ENCODE measurements around the gene CEP295NL. TPM values are rescaled to one million over a fixed set of nuclear protein-coding genes. Genes with fewer than 3 reads are reported as not detected.

The CEP295NL gene
- total and polyA plus RNA-seq, 3 experiments from 2014 or later, result not detected

- POLR2A ChIA-PET, result no interaction called here
- CTCF ChIA-PET, result no interaction called here
Observed at GRCh38 chr17:78934681-78935418, 31.8 kb upstream of the CEP295NL start.

DNA sequence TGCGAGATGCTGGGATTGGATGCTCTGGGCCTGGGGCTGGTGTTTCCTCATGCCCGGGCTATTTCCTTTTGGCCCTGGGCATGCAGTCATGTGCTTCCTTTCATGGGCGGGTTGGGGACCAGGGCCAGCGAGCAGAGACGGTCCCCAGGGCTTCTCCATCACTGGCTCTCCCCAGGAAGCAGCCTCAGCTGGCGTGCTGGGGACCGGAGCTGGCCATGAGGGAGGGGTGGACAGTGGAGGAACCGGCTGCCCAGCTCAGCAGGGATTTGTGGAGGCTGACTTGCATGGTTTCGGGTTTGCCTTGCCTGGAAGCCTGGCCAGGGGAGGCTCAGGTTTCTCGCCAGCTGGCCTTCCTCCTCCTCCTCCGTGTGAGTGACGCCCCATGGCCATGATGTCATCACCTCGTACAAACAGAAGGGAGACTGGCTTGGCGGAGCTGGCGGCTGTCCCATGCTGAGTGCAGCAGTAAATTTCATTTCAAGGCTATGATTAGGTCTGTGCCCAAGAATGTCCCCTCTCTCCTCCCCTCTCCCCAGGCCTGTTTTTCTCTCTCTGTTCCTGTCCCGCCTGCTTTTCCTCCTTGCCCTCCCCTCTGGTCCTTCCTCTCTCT lies 31.1 kb upstream of the CEP295NL start:
- DNase-seq, result no peak
- no peak overlapping the region for H3K4me3 ChIP-seq (ENCODE audit: low read length)
- ChIA-PET CTCF (interaction anchor here (1.5 kb wide), 1 partner anchor 68 kb away, joined by 7 read pairs; no protein-coding TSS in a partner anchor), POLR2A (no interaction called here)
- Mint-ChIP-seq H3K27ac (peak overlapping the region in 2 of 8 donors; percentile 12 to 81), H3K36me3 (no peaks in the 10 kb centered on the region), H3K27me3 (peaks cover 6 to 9% of the 10 kb centered on the region in 2 donors), H3K9me3 (no peaks in the 10 kb centered on the region), H3K4me1 (peaks cover 5 to 14% (median 10%) of the 10 kb centered on the region in 3 donors), H3K4me3 (no peak overlapping the region)
- H3K4me1 ChIP-seq (ENCODE audit: insufficient read depth, low read length), result peaks cover 4% of the 10 kb centered on the region
- H3K36me3 ChIP-seq (ENCODE audit: insufficient read depth, low read length), result no peaks in the 10 kb centered on the region
- H3K27me3 ChIP-seq (ENCODE audit: insufficient read depth, low read length, poor library complexity, severe bottlenecking), result no peaks in the 10 kb centered on the region
- H3K27ac ChIP-seq (ENCODE audit: low read depth, low read length), result no peak overlapping the region
- no peaks in the 10 kb centered on the region for H3K9me3 ChIP-seq (ENCODE audit: low read length)

More at GRCh38 chr17:78934681-78935418, 31.8 kb upstream of the CEP295NL start:
- H3K27ac ChIP-seq (ENCODE audit: low read depth, low read length), result no peak overlapping the region
- no peak overlapping the region for H3K4me3 ChIP-seq (ENCODE audit: low read length)
- no peaks in the 10 kb centered on the region for H3K9me3 Mint-ChIP-seq
- no peak for DNase-seq
- no peak overlapping the region for H3K27ac Mint-ChIP-seq
- peaks cover 5 to 14% (median 10%) of the 10 kb centered on the region in 3 donors for H3K4me1 Mint-ChIP-seq
- H3K9me3 ChIP-seq (ENCODE audit: low read length), result no peaks in the 10 kb centered on the region
- peaks cover 4% of the 10 kb centered on the region for H3K4me1 ChIP-seq (ENCODE audit: insufficient read depth, low read length)
- no peak overlapping the region for H3K4me3 Mint-ChIP-seq
- peaks cover 3 to 11% of the 10 kb centered on the region in 2 donors for H3K27me3 Mint-ChIP-seq
- no peaks in the 10 kb centered on the region for H3K27me3 ChIP-seq (ENCODE audit: insufficient read depth, low read length, poor library complexity, severe bottlenecking)
- no peaks in the 10 kb centered on the region for H3K36me3 ChIP-seq (ENCODE audit: insufficient read depth, low read length)
- no peaks in the 10 kb centered on the region for H3K36me3 Mint-ChIP-seq

DNA sequence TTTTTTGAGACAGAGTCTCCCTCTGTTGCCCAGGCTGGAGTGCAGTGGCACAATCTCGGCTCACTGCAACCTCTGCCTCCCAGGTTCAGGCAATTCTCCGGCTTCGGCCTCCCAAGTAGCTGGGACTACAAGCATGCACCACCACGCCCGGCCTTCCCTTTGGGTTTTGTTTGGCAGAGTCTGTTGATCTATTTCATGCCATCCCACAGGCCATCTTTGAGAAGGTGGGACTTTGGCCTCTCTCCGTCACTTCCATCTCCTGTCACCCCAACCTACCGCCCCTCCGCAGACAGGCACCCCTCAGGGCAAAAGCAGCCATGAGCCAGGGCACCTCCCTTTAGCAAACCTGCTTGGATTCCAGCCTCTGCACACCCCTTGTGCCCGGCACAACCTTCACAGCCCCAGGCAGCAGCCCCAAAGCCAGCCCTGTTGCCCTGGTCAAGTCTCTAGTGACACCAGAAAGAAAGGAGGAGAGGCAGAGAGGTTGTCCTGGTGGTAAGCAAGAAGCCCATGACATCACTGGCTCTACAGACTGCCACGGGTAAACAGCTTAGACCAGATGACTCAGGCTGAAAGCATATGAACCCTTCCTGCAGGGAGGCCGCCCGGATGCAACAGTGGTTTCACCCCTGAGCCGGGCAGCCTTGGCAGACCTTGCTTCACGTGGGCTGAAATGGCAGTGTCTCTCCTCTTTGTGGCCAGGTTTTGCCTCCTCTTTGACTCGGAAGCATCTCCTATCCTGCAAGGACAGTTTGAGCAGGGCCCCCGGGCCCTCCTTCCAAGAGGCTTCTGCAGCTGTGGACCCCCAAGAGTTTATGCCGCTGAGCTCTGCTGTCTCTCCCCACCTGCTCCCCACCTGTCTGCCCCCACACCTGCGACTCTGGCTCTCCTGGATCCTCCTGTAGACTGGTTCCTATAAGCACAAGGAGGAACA lies 30.3 kb upstream of the CEP295NL start:
- Histone ChIP-seq H3K4me3 (ENCODE audit: low read length) (no peak overlapping the region), H3K27ac (ENCODE audit: low read depth, low read length) (no peak overlapping the region), H3K27me3 (ENCODE audit: insufficient read depth, low read length, poor library complexity, severe bottlenecking) (no peaks in the 10 kb centered on the region), H3K9me3 (ENCODE audit: low read length) (no peaks in the 10 kb centered on the region), H3K36me3 (ENCODE audit: insufficient read depth, low read length) (no peaks in the 10 kb centered on the region), H3K4me1 (ENCODE audit: insufficient read depth, low read length) (peaks cover 4% of the 10 kb centered on the region)
- Mint-ChIP-seq H3K4me3 (peak overlapping the region in 2 of 7 donors; percentile 8 to 74), H3K4me1 (peaks cover 5 to 14% (median 10%) of the 10 kb centered on the region in 3 donors), H3K27me3 (peaks cover 4 to 10% of the 10 kb centered on the region in 2 donors), H3K27ac (peak overlapping the region; percentile 57 to 95 (median 79)), H3K36me3 (no peaks in the 10 kb centered on the region), H3K9me3 (no peaks in the 10 kb centered on the region)
- ChIA-PET POLR2A (no interaction called here), CTCF (interaction anchor here (1.5 kb wide), 1 partner anchor 67 kb away, joined by 7 read pairs; no protein-coding TSS in a partner anchor)
- DNase-seq, result peak in 4 of 5 donors; percentile 16 to 70 (median 28)

GRCh38 chr17:78929908-78930775 lies 27.1 kb upstream of the CEP295NL start:
- POLR2A ChIA-PET, result no interaction called here
- no peak for DNase-seq
- no peak overlapping the region for H3K27ac Mint-ChIP-seq
- Histone ChIP-seq H3K9me3 (ENCODE audit: low read length) (no peaks in the 10 kb centered on the region), H3K27me3 (ENCODE audit: insufficient read depth, low read length, poor library complexity, severe bottlenecking) (peaks cover 7% of the 10 kb centered on the region), H3K27ac (ENCODE audit: low read depth, low read length) (no peak overlapping the region), H3K36me3 (ENCODE audit: insufficient read depth, low read length) (no peaks in the 10 kb centered on the region), H3K4me3 (ENCODE audit: low read length) (no peak overlapping the region), H3K4me1 (ENCODE audit: insufficient read depth, low read length) (peaks cover 4% of the 10 kb centered on the region)
- no peaks in the 10 kb centered on the region for H3K9me3 Mint-ChIP-seq
- no peak overlapping the region for H3K4me3 Mint-ChIP-seq
- H3K36me3 Mint-ChIP-seq, result no peaks in the 10 kb centered on the region
- CTCF ChIA-PET, result no interaction called here
- peaks cover 5 to 14% (median 10%) of the 10 kb centered on the region in 3 donors for H3K4me1 Mint-ChIP-seq
- H3K27me3 Mint-ChIP-seq, result peaks cover 16 to 22% of the 10 kb centered on the region in 2 donors

GRCh38 chr17:78925662-78926555 lies 22.9 kb upstream of the CEP295NL start:
- H3K27ac ChIP-seq (ENCODE audit: low read depth, low read length), result no peak overlapping the region
- peaks cover 23 to 27% of the 10 kb centered on the region in 2 donors for H3K27me3 Mint-ChIP-seq
- no peaks in the 10 kb centered on the region for H3K36me3 Mint-ChIP-seq
- no peak for DNase-seq
- H3K9me3 Mint-ChIP-seq, result no peaks in the 10 kb centered on the region
- peak overlapping the region in 2 of 7 donors; percentile 24 to 29 for H3K4me3 Mint-ChIP-seq
- H3K4me1 ChIP-seq (ENCODE audit: insufficient read depth, low read length), result peaks cover 9% of the 10 kb centered on the region
- H3K27ac Mint-ChIP-seq, result no peak overlapping the region
- H3K4me1 Mint-ChIP-seq, result peaks cover 5 to 11% (median 6%) of the 10 kb centered on the region in 3 donors
- no peak overlapping the region for H3K4me3 ChIP-seq (ENCODE audit: low read length)
- ChIA-PET POLR2A (no interaction called here), CTCF (interaction anchor here (0.7 kb wide), 1 partner anchor 440 kb away, joined by 5 read pairs; no protein-coding TSS in a partner anchor)
- H3K9me3 ChIP-seq (ENCODE audit: low read length), result no peaks in the 10 kb centered on the region
- H3K27me3 ChIP-seq (ENCODE audit: insufficient read depth, low read length, poor library complexity, severe bottlenecking), result peaks cover 7% of the 10 kb centered on the region
- H3K36me3 ChIP-seq (ENCODE audit: insufficient read depth, low read length), result no peaks in the 10 kb centered on the region

GRCh38 chr17:78925234-78925633 lies 22.2 kb upstream of the CEP295NL start, which contains the start of gene TIMP2:
TSS of gene TIMP2 (minus strand) at chr17:78925387. CDS start at chr17:78925088, 299 bp downstream.
- H3K36me3 Mint-ChIP-seq, result no peaks in the 10 kb centered on the region
- peaks cover 5 to 11% (median 6%) of the 10 kb centered on the region in 3 donors for H3K4me1 Mint-ChIP-seq
- Histone ChIP-seq H3K4me1 (ENCODE audit: insufficient read depth, low read length) (peaks cover 9% of the 10 kb centered on the region), H3K27ac (ENCODE audit: low read depth, low read length) (no peak within 1 kb of the TSS), H3K36me3 (ENCODE audit: insufficient read depth, low read length) (no peaks in the 10 kb centered on the region), H3K27me3 (ENCODE audit: insufficient read depth, low read length, poor library complexity, severe bottlenecking) (peaks cover 7% of the 10 kb centered on the region), H3K4me3 (ENCODE audit: low read length) (peak within 1 kb of the TSS; percentile 50), H3K9me3 (ENCODE audit: low read length) (no peaks in the 10 kb centered on the region)
- POLR2A ChIA-PET, result no interaction called here
- peaks cover 0 to 2% (median 0%) of the 10 kb centered on the region in 5 donors for H3K9me3 Mint-ChIP-seq
- H3K27ac Mint-ChIP-seq, result no peak within 1 kb of the TSS
- CTCF ChIA-PET, result no interaction called here
- peak within 1 kb of the TSS; percentile 10 to 91 (median 75) for H3K4me3 Mint-ChIP-seq
- DNase-seq, result peak; percentile 28 to 70 (median 54)
- H3K27me3 Mint-ChIP-seq, result peaks cover 23 to 27% of the 10 kb centered on the region in 2 donors

Measured in CD8-positive, alpha-beta memory T cell (primary cell).